Urinary bladder (tissue), 4 donors: ENCODE measurements around the gene TREM1. TPM values are rescaled to one million over a fixed set of nuclear protein-coding genes. Genes with fewer than 3 reads are reported as not detected.

Experiments used
- DNase-seq: peaks from one replicate; pipeline ENCODE4 v3.0.0-alpha.2; 2015; ENCODE audit errors: extremely low spot score
- H3K27ac ChIP-seq: one replicate; pipeline ENCODE4 v1.5.1; 2013; ENCODE audit warnings: low read depth, mild to moderate bottlenecking, moderate library complexity
- H3K36me3 ChIP-seq: one replicate; pipeline ENCODE4 v1.6.1; 2013; ENCODE audit warnings: mild to moderate bottlenecking, moderate library complexity; ENCODE audit not compliant: insufficient read depth
- H3K4me1 ChIP-seq: one replicate; pipeline ENCODE4 v1.6.1; 2013; ENCODE audit warnings: mild to moderate bottlenecking, moderate library complexity; ENCODE audit not compliant: insufficient read depth
- H3K4me3 ChIP-seq: one replicate; pipeline ENCODE4 v1.5.1; 2013; ENCODE audit warnings: low read depth, low read length
- WGBS: extraction: QIAGEN DNeasy Blood & Tissue Kit; methylation state at CpG from one replicate; pipeline ENCODE4 v1.1.7; 2013; 5-methylcytosine and 5-hydroxymethylcytosine counted together
- polyA plus RNA-seq: library from polyadenylated mRNA; stranded (reverse); fragments of 200-250 nt; gene quantifications from one replicate; pipeline ENCODE4 v1.2.3, GENCODE V29; 2013
- total RNA-seq: library from RNA; depleted of rRNA; stranded (reverse); fragments of >200 nt; gene quantifications from one replicate; pipeline ENCODE4 v1.2.3, GENCODE V29; 2014
- donor health status: healthy with polysubstance abuse.
- donor health status: healthy.

Gene TREM1
- total and polyA plus RNA-seq, 2 donors = 0.26 to 0.66 TPM

DNA sequence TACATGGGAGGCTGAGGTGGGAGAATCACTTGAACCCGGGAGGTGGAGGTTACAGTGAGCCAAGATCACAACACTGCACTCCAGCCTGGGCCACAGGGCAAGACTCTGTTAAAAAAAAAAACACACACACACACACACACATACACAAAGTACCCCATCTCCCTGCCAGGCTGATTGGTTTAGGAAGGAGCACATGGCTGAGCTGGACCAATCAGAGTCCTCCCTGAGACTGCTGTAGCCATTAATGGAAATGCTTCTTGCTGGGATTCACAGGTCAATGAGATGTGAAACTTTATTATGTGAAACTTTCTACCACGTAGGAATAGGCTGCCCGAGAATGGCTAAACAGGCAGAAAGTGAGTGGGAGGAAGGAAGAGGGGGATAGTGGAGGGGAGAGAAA is 2.9 kb downstream of the TREM1 start:
- H3K4me1 ChIP-seq = no peaks in the 10 kb centered on the region
- no peak overlapping the region for H3K27ac ChIP-seq
- WGBS = 79% methylated on average over 3 of the region's 3 CpGs
- DNase-seq = no peak
- H3K36me3 ChIP-seq = no peaks in the 10 kb centered on the region
- H3K4me3 ChIP-seq = no peak overlapping the region

DNA sequence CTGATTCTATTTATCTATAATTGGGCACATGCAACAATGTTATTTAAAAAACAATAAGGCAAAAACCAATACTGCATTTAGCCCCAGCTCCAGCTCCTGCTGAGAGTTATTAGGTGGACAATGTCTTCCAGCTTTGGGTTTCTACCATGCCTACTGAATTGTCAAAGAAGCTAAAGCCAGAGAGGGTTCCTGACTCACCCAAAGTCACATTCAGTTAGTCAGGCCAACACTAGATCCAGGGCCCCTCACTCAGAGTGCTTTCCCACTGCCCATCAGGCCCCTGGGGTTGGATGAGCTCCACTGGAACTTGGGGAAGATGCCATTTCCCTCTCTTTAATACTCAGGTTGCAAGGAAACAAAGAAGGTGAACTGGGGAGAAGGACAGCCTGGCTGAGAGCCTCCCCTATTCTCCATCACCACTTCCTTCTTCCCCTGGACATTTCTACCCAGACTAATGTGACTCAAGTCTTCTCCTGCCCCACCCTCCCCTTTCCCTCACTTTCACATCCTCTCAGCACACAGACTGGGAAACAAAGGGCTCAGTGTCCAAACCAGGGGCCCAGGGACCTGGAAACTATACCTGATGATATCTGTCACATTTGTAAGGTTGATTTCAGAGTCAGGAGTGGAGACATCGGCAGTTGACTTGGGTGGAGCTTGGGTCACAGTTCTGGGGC is 6.0 kb downstream of the TREM1 start:
- no peak overlapping the region for H3K4me3 ChIP-seq
- no peak overlapping the region for H3K27ac ChIP-seq
- WGBS = 82% methylated on average over 1 of the region's 1 CpG
- no peaks in the 10 kb centered on the region for H3K4me1 ChIP-seq
- no peak for DNase-seq
- no peaks in the 10 kb centered on the region for H3K36me3 ChIP-seq

DNA sequence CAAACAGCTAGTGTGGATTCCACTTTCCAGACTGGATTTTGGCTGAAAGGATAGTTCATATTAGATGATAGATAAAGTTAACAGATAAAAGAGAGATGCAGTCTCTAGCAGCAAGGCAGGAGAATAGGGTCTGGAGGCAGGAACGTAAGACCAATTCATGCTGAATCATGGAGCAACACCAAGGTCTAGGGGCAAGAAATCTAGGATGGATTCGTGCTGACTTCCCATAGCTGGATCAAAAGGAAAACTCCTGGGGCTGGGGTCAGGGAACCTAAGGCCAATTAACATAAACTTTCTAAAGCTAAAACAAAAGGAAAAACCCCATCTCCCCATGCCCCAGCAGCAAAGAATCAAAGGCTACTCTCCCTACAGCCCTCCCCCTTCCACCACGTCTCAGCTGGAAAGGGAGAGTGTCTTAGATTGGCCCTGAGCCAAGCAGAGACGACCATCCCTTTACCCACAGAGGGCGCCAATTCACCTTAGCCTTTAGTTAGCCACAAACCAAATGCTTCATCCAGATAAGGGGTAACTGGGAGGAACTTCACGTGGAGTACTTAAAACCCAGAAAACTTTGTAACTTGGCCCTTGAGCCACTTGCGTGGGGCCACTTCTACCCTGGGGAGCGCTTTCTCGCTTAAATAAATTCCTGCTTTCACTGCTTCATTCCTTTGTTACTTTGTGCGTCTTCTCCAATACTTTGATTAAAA is 7.6 kb downstream of the TREM1 start:
- H3K4me3 ChIP-seq = no peak overlapping the region
- 31% methylated on average over 10 of the region's 10 CpGs for WGBS
- no peak for DNase-seq
- no peaks in the 10 kb centered on the region for H3K4me1 ChIP-seq
- no peaks in the 10 kb centered on the region for H3K36me3 ChIP-seq
- no peak overlapping the region for H3K27ac ChIP-seq

DNA sequence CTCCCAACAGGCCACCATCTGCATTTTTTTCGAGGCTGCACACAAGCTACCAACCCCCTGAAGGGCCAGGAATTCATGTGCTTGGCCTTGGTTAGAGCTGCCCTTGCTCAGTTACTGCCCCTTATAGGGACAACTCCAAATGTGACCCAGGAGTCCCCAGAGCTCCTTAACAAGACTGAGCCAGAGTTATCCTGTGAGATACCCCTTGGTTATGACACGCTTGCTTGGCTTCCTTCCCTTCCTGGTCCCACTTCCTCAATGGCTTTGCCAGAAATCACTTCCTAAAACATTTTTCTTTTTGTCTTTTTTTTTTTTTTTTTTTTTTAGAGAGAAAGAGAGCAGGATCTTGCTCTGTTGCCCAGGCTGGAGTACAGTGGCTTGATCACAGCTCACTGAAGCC is 8.9 kb downstream of the TREM1 start:
- no peaks in the 10 kb centered on the region for H3K4me1 ChIP-seq
- H3K36me3 ChIP-seq = no peaks in the 10 kb centered on the region
- no peak overlapping the region for H3K4me3 ChIP-seq
- 85% methylated on average over 2 of the region's 2 CpGs for WGBS
- DNase-seq = no peak
- H3K27ac ChIP-seq = no peak overlapping the region

DNA sequence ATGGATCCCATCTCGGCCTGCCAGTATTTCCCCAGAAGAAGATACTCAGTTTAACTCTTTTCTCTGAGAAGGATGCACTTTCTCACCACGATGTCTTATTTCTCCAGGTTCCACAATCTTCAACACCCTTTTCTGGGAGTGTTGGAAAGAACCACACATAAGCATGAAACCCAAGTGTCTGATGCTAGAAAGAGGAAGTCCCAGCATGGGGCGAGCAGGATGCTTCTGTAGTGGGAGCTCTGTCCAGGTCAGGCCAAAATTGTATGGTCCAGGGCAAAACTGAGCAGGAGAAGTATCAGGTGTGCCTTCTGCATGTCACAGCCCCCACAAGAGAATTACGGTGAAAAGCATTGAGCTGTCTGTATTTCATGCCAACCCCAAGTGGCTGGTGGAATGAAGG is 11.0 kb downstream of the TREM1 start:
- Histone ChIP-seq H3K27ac (no peak overlapping the region), H3K4me1 (no peaks in the 10 kb centered on the region)
- DNase-seq = no peak

DNA sequence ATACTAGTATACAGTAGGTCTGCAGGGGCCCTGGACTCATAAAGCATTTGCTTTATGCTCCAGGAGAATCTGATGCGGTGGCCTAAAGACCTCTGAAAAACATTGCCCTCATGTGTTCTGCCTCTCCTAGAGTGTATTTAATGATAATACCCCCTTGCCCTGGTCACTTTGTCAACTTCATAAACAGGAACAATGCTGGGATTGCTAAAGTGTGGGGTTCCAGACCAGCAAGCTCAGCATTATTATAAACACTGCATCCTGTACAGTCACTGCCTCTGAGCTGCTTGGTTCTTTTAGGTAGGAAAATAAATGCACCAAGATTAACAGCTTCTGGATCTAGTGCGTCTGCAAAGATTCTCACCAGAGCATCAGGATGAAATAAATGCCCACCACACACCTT is 12.2 kb downstream of the TREM1 start:
- Histone ChIP-seq H3K36me3 (no peaks in the 10 kb centered on the region), H3K27ac (no peak overlapping the region), H3K4me3 (no peak overlapping the region), H3K4me1 (no peaks in the 10 kb centered on the region)
- DNase-seq = no peak
- 89% methylated on average over 2 of the region's 2 CpGs for WGBS

More for the DNA sequence above, 11.0 kb downstream of the TREM1 start:
- Histone ChIP-seq H3K4me3 (no peak overlapping the region), H3K36me3 (no peaks in the 10 kb centered on the region)
- WGBS = 76% methylated on average over 4 of the region's 4 CpGs

DNA sequence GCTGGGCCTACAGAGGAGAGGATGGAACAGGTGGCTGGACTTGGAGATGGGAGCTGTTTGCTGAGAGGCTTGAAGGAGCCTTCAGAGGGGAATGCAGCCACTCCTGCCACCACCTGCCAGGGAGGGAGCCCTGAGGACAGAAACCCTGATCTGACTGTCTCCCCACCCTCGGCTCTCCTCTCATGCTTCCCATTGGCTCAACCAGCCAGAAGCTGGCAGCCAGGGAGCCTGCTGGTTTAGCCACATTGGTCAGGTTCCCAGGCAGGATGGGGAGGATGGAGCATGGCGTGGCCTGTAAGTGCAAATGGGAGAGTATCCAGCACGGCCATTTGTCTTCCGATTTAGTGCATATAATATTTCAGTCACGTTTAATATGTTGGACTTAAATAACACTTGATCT is 12.8 kb downstream of the TREM1 start:
- H3K36me3 ChIP-seq = no peaks in the 10 kb centered on the region
- H3K27ac ChIP-seq = no peak overlapping the region
- DNase-seq = no peak
- no peak overlapping the region for H3K4me3 ChIP-seq
- WGBS = 79% methylated on average over 5 of the region's 5 CpGs
- no peaks in the 10 kb centered on the region for H3K4me1 ChIP-seq

DNA sequence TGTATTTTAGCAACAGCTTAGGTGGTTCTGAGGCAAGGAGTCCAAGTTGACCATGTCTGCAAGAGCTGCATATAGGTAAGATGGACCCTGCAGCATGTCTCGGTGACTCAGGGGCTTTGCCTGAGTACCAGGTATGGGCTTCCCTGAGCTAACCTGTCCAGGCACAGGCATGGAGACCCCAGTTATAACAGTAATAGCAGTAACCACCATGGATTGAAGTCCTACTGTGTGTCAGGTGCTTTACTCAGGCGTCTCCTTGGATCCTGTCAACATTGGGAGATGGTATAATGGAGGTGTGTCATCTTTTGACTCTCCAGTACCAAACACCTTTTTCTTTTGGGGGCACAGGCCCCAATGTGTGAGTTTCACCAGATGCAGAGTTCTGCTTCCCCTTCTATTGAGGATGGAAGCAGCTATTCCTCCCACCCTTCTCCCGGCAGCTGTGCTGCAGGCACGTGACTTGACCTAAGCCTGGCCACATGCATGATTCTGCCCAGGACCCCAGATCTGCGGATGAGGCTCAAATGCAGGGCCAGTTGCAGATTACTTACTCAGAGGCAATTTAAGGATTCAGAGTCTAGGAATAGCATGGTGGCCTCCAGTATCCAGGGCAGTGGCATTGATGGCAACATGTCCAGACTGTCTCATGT is 13.8 kb downstream of the TREM1 start:
- WGBS = 91% methylated on average over 5 of the region's 5 CpGs

DNA sequence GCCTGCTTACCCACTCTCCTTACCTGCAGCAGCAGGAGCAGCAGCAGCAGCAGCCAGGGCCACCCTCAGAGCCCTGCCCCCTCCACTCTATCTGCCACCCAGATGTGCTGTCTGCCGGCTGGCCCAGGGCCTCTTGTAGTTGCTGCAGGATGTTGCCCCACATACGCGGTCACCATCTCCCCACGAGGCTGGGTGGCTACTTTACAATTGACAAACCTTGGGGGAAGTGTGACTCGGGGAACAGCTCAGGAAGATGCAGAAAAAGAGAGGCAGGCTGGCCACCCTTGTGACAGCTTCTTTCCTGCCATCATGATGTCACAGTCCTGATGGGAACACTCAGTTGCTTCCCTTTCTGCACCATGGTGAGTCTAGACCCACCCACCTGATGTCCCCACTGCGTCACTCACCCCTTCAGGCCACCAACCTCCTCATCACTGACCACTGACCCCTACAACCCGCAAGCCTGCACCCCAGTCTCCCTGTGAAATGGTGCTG is 14.5 kb downstream of the TREM1 start:
- H3K4me1 ChIP-seq = no peaks in the 10 kb centered on the region
- no peak overlapping the region for H3K27ac ChIP-seq
- no peak overlapping the region for H3K4me3 ChIP-seq
- no peak for DNase-seq
- H3K36me3 ChIP-seq = no peaks in the 10 kb centered on the region
- 65% methylated on average over 7 of the region's 7 CpGs for WGBS

More for the DNA sequence above, 13.8 kb downstream of the TREM1 start:
- H3K36me3 ChIP-seq = no peaks in the 10 kb centered on the region
- no peak for DNase-seq
- no peak overlapping the region for H3K27ac ChIP-seq
- no peak overlapping the region for H3K4me3 ChIP-seq
- H3K4me1 ChIP-seq = no peaks in the 10 kb centered on the region

DNA sequence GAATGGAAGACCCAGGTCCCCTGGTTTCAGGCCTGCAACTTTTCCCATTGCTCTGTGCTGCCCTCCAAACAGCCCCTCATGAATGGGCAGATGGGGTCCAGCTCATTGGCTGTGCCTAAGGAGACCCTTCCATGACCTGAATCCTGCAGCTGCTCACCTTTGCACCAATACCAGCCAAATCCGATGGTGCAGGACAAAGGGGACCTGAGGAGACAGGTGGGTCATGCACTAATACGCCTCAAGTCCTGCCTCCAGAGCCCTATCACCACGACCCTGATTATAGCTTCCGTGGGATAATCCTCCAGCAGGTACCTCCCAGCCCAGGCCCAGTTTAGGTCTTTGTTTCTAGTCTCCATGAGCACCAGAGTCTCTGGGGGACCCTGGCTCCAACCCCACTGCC is 16.8 kb downstream of the TREM1 start:
- H3K4me3 ChIP-seq = no peak overlapping the region
- H3K4me1 ChIP-seq = no peaks in the 10 kb centered on the region
- 87% methylated on average over 4 of the region's 4 CpGs for WGBS
- H3K27ac ChIP-seq = no peak overlapping the region
- DNase-seq = no peak
- H3K36me3 ChIP-seq = no peaks in the 10 kb centered on the region

DNA sequence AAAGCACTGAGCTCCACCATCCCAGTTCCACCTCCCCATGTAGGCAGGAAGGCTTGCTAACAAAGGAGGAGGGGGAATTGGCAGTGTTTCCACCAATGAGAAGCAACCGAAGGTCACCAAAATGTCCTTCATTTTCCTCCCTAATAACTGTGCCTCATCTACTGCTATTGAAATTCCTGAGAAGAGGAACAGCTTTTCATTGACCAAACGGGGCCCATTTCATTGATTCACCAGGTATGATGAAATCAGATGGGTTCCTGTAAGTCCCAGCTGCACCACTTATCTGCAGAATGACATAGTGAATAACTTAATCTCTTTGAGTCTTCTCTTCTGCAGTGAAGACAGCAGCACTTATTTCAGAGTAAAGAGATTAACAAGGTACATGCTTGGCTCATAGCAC is 17.3 kb downstream of the TREM1 start:
- DNase-seq = no peak
- Histone ChIP-seq H3K36me3 (no peaks in the 10 kb centered on the region), H3K27ac (no peak overlapping the region), H3K4me3 (no peak overlapping the region), H3K4me1 (no peaks in the 10 kb centered on the region)
- WGBS = 83% methylated on average over 2 of the region's 2 CpGs

DNA sequence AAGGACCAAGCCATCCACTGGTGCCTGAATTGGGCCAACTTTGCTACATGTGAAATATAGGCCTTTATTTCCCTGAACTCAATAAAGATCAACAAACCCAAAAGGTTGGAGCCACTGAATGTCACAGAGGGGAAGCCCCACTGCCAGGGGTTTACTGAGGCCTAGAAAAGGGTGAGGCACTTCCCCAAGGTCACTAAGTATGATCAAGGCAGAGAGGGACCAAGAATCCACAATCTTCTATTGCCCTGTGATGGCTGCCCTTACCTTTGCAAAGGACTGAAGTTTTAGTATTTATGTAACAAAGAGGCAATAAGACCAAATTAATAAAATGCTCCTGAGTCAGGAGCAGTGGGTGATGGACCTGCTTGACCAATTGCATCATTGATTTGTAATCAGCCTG is 18.0 kb downstream of the TREM1 start:
- H3K4me1 ChIP-seq = no peaks in the 10 kb centered on the region
- H3K36me3 ChIP-seq = no peaks in the 10 kb centered on the region
- H3K27ac ChIP-seq = no peak overlapping the region
- no peak overlapping the region for H3K4me3 ChIP-seq
- no peak for DNase-seq

DNA sequence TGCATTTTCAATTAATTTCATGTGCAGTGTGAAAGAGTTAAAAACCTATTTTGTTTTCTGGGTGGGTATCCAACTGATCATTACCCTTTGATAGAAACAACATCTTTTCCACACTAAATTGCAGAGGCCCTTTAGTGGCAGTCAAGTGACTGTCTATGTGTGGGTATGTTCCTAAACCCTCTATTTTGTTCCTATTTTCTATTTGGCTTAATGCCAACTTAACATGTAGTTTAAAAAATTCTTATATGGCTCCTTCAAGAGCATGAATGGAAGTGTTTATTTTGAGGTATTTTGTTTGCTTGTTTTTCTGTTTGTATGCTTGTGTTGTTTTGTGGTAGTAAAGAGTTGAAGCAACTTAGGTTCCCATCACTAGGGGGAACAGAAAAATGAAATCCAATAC is 19.9 kb downstream of the TREM1 start:
- no peaks in the 10 kb centered on the region for H3K4me1 ChIP-seq
- no peak overlapping the region for H3K27ac ChIP-seq
- no peak for DNase-seq
- H3K36me3 ChIP-seq = no peaks in the 10 kb centered on the region
- H3K4me3 ChIP-seq = no peak overlapping the region

DNA sequence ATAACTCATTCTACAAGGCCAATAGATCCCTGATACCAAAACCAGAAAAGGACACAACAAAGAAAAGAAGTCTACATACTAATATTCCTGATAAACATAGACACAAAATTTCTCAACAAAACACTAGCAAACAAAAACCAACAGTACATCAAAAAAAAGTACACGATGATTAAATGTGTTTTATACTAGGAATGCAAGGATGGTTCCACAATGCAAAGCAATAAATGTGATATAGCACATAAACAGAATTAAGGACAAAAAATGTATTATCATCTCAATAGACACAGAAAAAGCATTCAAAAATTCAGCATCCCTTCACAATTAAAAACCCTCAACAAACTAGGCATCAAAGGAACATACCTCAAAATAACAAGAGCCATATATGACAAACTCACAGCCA is 23.2 kb downstream of the TREM1 start:
- DNase-seq = no peak
- WGBS = 89% methylated on average over 1 of the region's 1 CpG
- no peaks in the 10 kb centered on the region for H3K4me1 ChIP-seq
- no peak overlapping the region for H3K27ac ChIP-seq
- no peaks in the 10 kb centered on the region for H3K36me3 ChIP-seq
- no peak overlapping the region for H3K4me3 ChIP-seq
